Stimulated activated CD4-positive, alpha-beta T cell treated with anti-CD3 and anti-CD28 coated beads, TNF-alpha, amount 100 ng/mL, for 1 hour (primary cell): Measurements from ENCODE around the gene DGCR8.

Experiments
- DNase-seq, 3 donors: peaks; one replicate each; pipeline ENCODE4 v3.0.0-alpha.2; 2020; ENCODE audit warnings: low read depth in 3 of 3, low spot score in 1 of 3

The DGCR8 gene

DNA sequence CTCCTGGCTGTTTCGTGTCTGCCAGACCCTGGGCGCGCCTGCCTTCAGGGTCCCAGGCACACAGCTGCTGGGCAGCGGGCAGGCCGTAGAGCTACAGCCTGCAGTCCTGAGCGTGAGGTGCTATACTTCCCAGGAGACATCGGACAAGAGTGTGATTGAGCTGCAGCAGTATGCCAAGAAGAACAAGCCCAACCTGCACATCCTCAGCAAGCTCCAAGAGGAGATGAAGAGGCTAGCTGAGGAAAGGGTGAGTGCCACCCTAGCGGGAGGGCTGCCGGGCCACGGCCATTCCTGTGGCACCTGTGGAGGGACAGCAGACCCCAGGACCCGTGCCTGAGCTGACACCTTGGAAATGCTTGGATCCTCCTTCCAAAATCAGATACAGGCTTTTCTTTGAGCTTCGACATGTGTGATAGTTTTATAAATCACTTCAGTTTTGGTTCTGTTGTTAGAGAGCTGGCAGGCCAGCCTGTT, 28.8 kb downstream of the DGCR8 start:
- no peak for DNase-seq

DNA sequence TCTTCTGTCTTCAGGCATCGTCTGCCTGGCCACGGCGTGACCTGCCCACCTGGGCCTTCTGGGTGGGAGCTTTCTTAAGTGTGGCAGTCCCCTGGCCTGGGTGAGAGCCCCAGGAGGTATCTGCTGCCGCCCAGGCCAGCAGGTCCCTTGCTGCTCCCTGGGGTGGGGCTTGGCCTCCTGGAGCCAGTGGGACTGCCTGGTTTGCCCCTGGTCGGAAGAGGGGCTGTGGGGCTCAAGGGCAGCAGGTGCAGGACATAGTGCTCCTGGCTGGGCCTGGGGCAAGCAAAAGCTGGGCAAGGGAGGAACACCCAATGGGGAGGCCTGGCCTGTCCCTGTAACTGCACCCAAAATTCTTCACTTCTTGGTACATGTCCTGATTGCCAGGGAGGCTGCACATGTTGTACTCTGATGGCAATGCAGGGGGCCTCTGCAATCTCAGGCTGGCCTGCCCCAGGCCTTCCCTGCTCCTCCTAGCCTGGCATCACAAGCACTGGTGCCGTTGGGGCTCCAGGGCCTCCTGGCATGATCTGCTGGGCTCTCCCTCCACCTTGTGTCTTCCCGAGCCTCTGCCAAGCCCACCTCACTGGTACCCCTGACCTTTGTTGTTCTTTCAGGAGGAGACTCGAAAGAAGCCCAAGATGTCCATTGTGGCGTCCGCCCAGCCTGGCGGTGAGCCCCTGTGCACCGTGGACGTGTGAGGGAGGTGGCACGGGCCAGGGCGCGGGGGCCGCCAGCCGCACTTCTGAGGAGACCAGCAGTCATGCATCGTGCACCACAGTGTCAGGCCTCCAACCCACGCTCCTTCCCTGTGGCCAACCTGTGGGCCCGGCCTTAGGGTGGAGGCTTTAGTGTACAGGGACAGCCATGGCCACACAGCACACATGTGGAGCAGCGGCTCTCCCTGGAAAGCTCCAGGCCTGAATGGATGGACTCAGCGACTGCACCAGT, 29.6 kb downstream of the DGCR8 start:
- DNase-seq, result no peak

- no peak for DNase-seq
These were observed 30.4 kb downstream of the DGCR8 start for GRCh38 chr22:20110359-20110985.

DNA sequence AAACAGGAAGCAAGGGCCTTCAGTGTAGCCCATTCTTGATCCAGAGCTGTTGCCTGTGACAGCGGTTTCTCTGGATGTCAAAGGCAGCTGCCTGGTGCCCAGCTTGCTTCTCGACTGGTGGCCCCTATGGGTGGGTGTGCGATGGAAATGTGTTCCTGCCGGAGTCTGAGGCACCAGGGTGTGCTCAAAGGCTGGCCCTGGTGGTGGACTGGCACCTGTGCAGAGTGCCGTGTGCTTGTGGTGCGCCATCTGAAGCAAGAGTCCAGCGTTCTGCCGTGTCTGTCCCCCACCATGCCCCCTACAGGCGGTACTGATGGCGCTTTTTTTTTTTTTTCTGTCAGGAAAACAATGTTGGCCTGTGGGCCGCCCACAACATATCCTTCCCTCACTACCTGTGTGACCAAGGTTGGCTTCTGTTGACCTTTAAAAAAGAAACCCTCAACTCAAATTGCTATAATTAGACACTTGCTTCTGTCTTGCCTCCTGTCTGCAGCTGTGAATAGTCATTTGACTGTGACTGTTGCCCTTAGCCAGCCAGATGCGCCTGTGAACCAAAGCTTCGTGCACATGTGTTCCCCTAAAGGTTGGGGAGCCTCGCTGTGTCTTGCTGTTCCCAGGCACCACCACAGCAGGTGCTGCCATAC, 31.1 kb downstream of the DGCR8 start:
- DNase-seq, result no peak

GRCh38 chr22:20111689-20112622, 31.9 kb downstream of the DGCR8 start:
- DNase-seq, result no peak

DNA sequence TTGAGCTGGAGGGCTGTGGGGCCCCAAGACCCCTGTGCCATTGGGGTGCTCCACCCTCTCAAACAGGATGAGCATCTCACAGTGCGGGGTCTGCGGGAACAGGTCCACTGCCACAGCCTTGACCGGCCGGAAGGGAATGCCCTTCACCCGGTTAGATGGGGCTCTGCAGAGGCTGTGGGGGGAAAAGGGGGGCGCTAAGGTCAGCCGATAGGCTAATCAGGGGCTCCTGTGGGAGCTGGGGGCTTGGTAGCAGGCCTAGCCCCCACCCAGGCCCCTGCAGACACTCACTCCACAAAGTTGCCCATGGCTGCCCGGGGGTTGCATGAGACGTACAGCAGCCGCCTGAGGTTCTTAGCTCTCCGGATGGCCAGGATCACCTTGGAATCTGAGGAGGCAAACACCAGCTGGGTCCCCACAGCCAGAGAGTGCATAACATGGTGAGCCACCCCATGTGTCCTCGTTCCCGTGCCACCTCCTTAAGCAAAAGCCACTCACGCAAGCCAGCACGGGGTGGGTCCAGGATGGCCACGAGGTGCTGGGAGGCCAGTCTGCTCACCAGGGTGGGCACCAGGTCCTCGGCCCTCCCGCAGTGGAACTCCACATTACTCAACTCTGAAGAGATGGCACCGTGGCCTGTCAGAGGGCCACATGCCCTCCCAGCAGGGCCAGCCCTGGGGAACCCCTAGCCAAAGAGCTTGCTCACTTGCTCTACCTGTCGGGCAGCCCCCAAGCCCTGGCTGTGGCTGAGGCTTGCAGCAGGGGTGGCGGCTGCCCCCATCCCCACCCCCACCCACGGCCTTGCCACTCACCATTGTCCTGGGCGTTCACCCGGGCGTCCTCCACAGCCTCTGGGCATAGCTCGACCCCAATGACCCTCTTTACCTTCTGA, 32.8 kb downstream of the DGCR8 start:
- no peak for DNase-seq

GRCh38 chr22:20113551-20114310, 33.7 kb downstream of the DGCR8 start:
- DNase-seq, result no peak

GRCh38 chr22:20114506-20115475, 34.8 kb downstream of the DGCR8 start:
- DNase-seq, result no peak

GRCh38 chr22:20115691-20116375, 35.8 kb downstream of the DGCR8 start, which contains the start of gene RANBP1:
TSS of gene RANBP1 (plus strand) at chr22:20116104. CDS start at chr22:20116185, 81 bp downstream.
- no peak for DNase-seq

GRCh38 chr22:20116376-20116950, 36.4 kb downstream of the DGCR8 start:
- no peak for DNase-seq

DNA sequence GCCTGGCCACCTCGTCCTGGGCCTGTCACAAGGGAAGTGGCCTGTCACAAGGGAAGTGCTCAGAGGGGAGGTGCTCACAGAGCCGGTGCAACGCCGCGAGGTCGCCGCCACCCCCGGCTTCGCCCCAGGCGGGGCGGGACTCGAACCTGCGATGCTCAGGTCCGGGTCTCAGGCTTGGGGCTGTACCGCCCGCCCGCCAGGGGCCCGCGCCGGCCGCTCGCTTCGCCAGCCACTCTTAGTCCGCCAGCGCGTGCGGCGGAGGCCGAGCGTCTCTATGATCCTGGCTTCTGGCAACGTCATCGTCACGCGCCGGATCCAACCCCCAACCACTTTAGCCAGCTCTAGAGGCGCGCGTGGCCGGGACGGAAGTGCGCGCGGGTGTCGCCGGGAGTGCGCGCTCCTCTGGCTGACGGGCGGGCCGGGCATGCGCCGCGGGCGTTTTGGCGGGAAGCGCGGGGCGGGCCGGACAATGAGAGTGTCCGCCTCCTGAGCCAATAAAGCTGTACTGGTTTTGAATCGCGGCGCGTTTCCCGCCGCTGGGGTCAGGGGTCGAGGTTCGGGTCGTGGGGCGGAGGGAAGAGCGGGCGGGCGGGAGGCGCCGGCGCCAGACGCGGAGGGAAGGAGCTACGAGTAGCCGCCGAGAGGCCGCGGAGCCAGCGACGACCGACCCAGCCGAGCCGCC, 37.1 kb downstream of the DGCR8 start, which contains the start of gene TRMT2A:
Gene TRMT2A, minus strand, starts transcription at position 276 of the 682 bp plus-strand sequence. CDS start 320 bp downstream, outside the sequence.
- peak; percentile 91 to 94 (median 93) for DNase-seq

GRCh38 chr22:20117633-20118299, 37.7 kb downstream of the DGCR8 start:
- DNase-seq, result peak in 2 of 3 donors; percentile 22 to 58

DNA sequence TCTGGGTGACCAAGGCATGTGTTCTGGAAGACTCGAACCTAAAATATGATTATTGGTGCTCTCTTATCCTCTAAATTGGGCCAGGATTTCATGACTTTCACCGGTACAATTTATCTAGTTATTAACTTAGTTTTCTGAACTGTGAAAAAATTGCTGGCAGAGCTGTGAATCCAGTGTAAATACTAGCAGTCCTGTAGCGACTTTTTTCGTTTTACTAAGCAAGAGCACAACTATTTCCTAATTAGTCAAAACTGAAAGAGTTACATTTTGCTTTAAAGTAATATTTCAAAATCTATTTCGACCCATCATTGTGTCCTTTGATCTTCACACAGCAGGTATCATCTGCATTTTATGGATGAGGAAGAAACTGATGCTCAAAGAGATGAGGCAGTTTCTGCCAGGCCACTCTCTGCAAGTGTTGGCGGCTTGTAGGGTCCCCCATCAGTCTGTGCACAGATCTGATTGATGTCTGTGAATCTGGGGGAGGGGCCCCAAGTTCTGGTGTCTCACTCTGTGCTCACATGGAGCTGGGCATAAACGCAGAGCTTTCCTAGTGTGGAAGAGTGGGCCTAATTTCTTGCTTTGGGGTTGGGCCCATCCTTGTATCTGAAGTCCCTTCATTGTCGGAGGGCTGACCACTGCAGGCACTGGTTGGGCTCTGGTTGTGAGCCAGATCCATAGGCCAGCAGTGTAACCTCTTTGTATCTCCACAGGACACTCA, 38.4 kb downstream of the DGCR8 start:
- DNase-seq, result no peak

DNA sequence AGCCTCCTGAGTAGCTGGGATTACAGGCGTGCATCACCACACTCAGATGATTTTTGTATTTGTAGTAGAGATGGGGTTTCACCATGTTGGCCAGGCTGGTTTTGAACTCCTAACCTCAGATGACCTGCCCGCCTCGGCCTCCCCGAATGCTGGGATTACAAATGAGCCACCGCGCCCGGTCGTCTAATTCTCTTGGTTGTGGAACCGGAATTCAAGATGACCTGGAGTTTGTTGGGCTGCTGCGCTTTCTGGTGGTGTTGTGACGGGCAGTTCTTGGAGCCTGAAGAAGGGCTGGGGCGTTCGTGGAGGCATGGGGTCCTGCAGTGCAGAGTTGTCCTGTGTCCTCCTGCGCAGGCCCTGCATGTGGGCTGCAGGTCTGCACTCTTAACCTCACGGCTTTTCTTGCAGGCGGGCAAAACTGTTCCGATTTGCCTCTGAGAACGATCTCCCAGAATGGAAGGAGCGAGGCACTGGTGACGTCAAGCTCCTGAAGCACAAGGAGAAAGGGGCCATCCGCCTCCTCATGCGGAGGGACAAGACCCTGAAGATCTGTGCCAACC, 41.9 kb downstream of the DGCR8 start:
- DNase-seq, result no peak
